ENCODE data around the gene IGF1.
"Not testable (repeated sequence)": the region's sequence is repeated elsewhere in the genome, so short reads cannot be mapped to it uniquely, and the experiment has no call there.

The IGF1 gene

GRCh38 chr12:102379346-102380162 lies 100.8 kb downstream of the IGF1 start:
- no peak for DNase-seq (ENCODE audit: low read depth)

- DNase-seq (ENCODE audit: low read depth) = no peak
Observed at GRCh38 chr12:102376781-102377180, 103.6 kb downstream of the IGF1 start.

DNA sequence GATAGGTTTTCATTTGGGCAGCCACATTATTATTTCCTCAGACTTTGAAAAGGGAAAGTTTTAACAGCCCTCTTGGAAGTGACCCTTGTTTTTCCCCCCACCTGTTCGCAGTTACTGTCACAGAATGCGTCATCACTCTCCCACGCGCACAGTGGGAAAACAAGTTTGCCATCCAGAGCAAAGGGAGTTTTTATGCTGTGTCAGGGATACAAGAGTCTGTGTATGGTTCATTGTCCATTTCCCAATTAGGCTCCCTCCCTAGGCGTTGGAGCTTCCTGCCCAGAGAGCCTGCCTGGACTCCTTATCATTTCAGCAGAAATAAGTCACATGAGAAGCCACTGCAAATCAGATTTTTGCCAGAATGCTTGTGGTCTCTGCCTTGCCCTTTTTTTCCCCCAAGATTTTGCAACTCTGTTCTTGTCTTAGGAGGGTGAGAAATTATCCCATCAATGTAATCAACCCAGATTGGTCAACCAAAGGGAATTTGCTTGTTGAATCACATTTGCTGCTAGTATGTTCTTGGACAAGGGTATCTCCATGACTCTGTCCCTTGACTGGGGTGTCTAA lies 104.1 kb downstream of the IGF1 start:
- DNase-seq (ENCODE audit: low read depth) = no peak

- no peak for DNase-seq (ENCODE audit: low read depth)
Observed at GRCh38 chr12:102374190-102374589, 106.2 kb downstream of the IGF1 start.

DNA sequence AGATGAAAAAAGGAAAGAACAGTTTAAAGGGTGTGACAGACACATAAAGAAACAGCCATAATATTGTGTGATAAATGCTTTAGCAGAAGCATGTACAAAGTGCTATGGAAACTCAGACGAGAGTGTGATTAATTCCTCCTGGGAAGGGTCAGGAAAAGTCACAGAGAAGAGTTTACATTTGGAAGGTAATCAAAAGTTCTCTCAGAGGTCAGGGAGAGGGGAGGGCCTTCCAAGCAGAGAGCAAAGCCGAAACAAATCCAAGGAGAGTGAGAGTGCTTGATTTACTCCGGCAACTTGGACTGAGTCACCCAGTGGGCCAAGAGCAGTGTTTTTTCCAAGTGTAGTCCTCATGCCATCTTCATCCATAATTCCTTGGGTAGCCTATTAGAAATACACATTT lies 108.3 kb downstream of the IGF1 start:
- no peak for DNase-seq (ENCODE audit: low read depth)

- DNase-seq (ENCODE audit: low read depth) = no peak
Observed at GRCh38 chr12:102371165-102371564, 109.2 kb downstream of the IGF1 start.

DNA sequence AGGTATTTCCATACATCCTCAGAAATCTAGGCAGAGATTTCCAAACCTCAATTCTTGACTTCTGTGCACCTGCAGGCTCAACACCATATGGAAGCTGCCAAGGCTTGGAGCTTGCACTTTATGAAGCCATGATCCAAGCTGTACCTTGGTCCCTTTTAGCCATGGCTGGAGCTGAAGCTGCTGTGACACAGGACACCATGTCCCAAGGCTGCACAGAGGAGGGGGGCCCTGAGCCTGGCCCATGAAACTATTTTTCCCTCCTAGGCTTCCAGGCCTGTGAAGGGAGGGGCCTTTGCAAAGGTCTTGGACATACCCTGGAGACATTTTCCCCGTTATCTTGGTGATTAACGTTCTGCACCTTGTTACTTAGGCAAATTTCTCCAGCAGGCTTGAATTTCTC lies 110.5 kb downstream of the IGF1 start:
- DNase-seq (ENCODE audit: low read depth) = no peak

DNA sequence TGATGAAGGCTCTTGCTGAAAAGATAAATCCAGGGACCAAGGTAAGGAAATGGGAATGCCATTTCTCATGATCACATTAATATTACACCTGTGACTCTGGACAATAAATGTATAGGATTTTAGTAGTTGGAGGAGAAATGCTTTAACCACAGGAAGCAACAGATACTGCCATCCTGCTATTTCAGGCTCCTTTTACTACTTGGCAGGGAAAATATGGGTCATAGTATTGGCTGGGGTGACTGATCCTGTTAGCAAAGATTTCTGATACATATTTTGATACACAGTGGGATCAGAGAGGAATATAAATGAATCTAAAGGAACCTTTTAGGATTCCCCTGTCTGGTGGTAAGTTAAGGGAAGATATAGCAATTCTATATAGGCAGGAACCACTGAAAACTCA lies 115.0 kb downstream of the IGF1 start:
- DNase-seq (ENCODE audit: low read depth) = no peak

- no peak for DNase-seq (ENCODE audit: low read depth)
Observed at GRCh38 chr12:102364709-102365108, 115.7 kb downstream of the IGF1 start.

DNA sequence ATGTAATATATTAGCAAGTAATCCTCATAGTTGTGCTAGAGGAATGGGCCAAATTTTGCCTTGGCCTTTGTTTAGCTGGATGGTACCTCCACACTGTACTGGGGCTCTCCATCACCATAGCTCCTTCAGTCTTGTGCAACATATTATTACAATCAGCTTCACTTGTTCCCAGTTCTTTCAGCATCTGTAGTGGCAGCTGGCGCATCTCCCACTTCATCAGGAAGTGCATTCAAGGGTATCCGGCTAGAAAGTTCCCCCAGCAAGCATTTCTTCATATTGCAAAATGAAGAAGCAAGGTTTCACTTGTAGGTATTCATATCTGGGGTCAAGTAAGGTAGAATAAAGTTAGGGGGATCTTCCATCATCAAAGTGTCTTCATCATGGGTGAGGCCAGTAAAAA lies 123.7 kb downstream of the IGF1 start:
- no peak for DNase-seq (ENCODE audit: low read depth)

GRCh38 chr12:102354281-102354680 lies 126.1 kb downstream of the IGF1 start:
- DNase-seq (ENCODE audit: low read depth) = not testable (repeated sequence)

DNA sequence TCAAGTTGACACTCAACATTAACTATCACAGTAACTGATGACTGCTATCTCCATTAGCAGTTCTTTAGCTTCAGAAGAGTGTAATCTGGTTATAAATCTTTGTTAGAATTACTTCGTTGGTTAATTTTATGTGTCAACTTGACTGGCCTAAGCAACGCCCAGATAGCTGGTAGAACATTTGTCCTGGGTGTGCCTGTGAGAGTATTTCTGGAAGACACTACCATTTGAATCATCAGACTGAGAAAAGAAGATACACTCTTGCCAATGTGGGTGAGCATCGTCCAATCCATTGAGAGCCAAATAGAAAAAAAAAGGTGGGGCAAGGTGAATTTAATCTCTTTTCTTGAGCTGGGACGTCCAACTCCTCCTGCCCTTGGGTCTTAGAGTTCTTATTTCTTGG lies 129.0 kb downstream of the IGF1 start:
- DNase-seq (ENCODE audit: low read depth) = no peak

DNA sequence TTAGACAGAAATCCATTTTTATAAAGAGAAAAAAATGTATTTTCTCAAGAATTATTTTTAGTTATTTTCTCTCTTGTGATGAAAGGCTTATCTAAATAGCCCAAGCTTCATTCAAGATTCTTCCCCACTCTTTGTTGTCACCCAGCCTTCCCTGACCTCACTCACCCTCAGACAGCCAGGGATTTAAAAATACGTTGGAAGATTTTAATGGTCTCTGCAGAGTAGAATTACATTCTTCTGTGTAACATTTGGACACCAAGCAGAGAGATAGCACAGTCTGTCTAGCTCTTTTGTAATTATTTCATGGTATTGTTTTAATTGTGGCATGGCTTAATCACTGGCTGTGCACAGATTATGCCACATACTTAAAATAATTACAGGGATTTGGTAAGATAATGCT lies 130.3 kb downstream of the IGF1 start:
- DNase-seq (ENCODE audit: low read depth) = no peak

GRCh38 chr12:102349079-102349478 lies 131.3 kb downstream of the IGF1 start:
- DNase-seq (ENCODE audit: low read depth) = no peak

GRCh38 chr12:102347811-102348210 lies 132.6 kb downstream of the IGF1 start:
- DNase-seq (ENCODE audit: low read depth) = no peak
